ENCODE results near the gene RPS6KL1. TPM values are rescaled to one million over a fixed set of nuclear protein-coding genes. Genes with fewer than 3 reads are reported as not detected.

Gene RPS6KL1
- total and polyA plus RNA-seq, 2 experiments from 2014 or later = 5.6 to 6.5 TPM

GRCh38 chr14:74911221-74911620, 11.8 kb downstream of the RPS6KL1 start:
- H3K36me3 Mint-ChIP-seq (ENCODE audit: low read depth) = peaks cover 3% of the 10 kb centered on the region; the same call in 2 of the 3 replicates
- no peaks in the 10 kb centered on the region for H3K9me3 Mint-ChIP-seq
- H4K20me1 ChIP-seq (replicated peaks; ENCODE audit: insufficient read depth) = 0 out of 2 replicates have a peak, but pooled peaks cover 4% of the 10 kb centered on the region
- H3K4me3 ChIP-seq = no peak overlapping the region
- DNase-seq (ENCODE audit: low spot score) = no peak
- H3K27ac ChIP-seq (ENCODE audit: low read depth) = no peak overlapping the region
- ATAC-seq = no peak
- no peak overlapping the region for H3K4me2 ChIP-seq
- H3K4me1 ChIP-seq (ENCODE audit: insufficient read depth) = no peaks in the 10 kb centered on the region
- H3K27me3 ChIP-seq (ENCODE audit: insufficient read depth) = no peaks in the 10 kb centered on the region
- H3K79me2 ChIP-seq (replicated peaks; ENCODE audit: insufficient read depth) = no peaks in the 10 kb centered on the region
- H3F3A ChIP-seq (replicated peaks; ENCODE audit: low read depth) = no peaks in the 10 kb centered on the region
- no peaks in the 10 kb centered on the region for H3K36me3 ChIP-seq (ENCODE audit: insufficient read depth)
- no peaks in the 10 kb centered on the region for H3K9me2 ChIP-seq (ENCODE audit: insufficient read depth)
- no peak overlapping the region for H3K4me3 Mint-ChIP-seq
- no peaks in the 10 kb centered on the region for H3K4me1 Mint-ChIP-seq
- no peak overlapping the region for H2AFZ ChIP-seq
- TF ChIP-seq JUNB (IDR thresholded peaks at IDR 0.05; ENCODE audit: unreplicated experiment) (no peak), ZNF462 (CRISPR knock-in tag; IDR thresholded peaks at IDR 0.05) (no peak), EZH2 (IDR thresholded peaks at IDR 0.05; ENCODE audit: low read depth, unreplicated experiment) (no peak), POLR2AphosphoS5 (IDR thresholded peaks at IDR 0.05; ENCODE audit: low read depth) (no peak), CREB1 (CRISPR knock-in tag; IDR thresholded peaks at IDR 0.05; ENCODE audit: low read depth) (no peak), CTCF (conservative IDR thresholded peaks at IDR 0.05; ENCODE audit: low read depth in 2 of 2) (no peak), REST (IDR thresholded peaks at IDR 0.05; ENCODE audit: unreplicated experiment) (no peak)
- H3K27ac Mint-ChIP-seq = no peak overlapping the region
- H3K27me3 Mint-ChIP-seq (ENCODE audit: insufficient read depth, low read depth, poor library complexity) = peaks cover 5% of the 10 kb centered on the region
